ENCODE measurements around the gene CCDC170.
A peak's percentile ranks its signal among the peaks of the same experiment; 100 is the strongest.

The CCDC170 gene

DNA sequence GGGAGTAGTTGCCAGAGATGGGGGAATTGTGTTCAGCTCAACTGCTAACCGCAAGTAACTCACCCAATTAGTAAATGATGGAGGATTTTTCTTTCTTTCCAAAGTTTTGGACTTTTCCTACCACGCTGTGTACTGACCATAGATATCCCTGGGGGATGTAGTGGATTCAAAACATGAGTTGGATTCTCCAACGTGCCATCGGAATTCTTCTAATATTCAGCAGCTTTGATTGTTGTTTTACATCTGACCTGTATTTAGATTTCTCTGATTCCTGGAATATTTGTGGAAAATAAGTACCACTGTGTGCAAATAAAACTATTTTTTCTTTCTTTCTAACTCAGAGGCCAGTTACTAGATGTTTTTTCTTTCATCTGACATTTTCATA is 1.1 kb downstream of the CCDC170 start:
- TF ChIP-seq, protein P1, sequence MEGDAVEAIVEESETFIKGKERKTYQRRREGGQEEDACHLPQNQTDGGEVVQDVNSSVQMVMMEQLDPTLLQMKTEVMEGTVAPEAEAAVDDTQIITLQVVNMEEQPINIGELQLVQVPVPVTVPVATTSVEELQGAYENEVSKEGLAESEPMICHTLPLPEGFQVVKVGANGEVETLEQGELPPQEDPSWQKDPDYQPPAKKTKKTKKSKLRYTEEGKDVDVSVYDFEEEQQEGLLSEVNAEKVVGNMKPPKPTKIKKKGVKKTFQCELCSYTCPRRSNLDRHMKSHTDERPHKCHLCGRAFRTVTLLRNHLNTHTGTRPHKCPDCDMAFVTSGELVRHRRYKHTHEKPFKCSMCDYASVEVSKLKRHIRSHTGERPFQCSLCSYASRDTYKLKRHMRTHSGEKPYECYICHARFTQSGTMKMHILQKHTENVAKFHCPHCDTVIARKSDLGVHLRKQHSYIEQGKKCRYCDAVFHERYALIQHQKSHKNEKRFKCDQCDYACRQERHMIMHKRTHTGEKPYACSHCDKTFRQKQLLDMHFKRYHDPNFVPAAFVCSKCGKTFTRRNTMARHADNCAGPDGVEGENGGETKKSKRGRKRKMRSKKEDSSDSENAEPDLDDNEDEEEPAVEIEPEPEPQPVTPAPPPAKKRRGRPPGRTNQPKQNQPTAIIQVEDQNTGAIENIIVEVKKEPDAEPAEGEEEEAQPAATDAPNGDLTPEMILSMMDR (conservative IDR thresholded peaks at IDR 0.05; ENCODE audit: low read depth, low read length) = no peak
- DNase-seq (ENCODE audit: low read depth) = no peak
- H3K4me3 ChIP-seq (ENCODE audit: low read length) = peak overlapping the region; percentile 70

DNA sequence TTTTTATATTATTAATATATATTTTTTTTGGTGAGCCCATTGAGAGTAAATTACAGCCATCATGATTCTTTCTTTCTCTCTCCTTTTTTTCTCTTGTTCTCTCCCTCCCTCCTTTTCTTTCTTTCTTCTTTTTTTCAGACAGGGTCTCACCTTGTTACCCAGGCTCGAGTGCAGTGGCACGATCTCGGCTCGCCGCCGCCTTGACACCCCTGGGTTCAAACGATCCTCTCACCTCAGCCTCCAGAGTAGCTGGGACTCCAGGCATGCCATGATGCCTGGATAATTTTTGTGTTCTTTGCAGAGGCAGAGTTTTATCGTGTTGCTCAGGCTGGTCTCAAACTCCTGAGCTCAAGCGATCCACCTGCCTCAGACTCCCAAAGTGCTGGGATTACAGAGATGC is 1.6 kb downstream of the CCDC170 start:
- no peak overlapping the region for H3K4me3 ChIP-seq (ENCODE audit: low read length)
- no peak for DNase-seq (ENCODE audit: low read depth)
- TF ChIP-seq, protein P1 (conservative IDR thresholded peaks at IDR 0.05; ENCODE audit: low read depth, low read length) = no peak

DNA sequence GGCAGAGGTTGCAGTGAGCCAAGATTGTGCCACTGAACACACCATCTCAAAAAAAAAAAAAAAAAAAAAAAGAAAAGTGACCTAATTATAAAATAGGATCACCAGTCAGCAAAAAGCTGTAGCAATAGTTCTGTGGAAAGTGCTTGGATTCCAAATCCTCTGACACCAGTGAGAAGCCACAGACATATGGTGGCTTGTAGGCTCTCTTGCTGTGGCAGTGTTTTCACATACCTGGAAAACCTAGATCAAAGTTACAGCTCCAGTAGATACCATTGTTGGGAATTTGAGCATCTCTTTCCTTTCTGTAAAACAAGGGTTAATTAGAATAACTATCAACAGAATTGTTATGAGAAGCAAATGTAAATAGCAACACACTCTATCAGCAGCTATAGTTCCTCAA is 4.1 kb downstream of the CCDC170 start:
- no peak for DNase-seq (ENCODE audit: low read depth)
- H3K4me3 ChIP-seq (ENCODE audit: low read length) = no peak overlapping the region
- TF ChIP-seq, protein P1 (conservative IDR thresholded peaks at IDR 0.05; ENCODE audit: low read depth, low read length) = no peak

DNA sequence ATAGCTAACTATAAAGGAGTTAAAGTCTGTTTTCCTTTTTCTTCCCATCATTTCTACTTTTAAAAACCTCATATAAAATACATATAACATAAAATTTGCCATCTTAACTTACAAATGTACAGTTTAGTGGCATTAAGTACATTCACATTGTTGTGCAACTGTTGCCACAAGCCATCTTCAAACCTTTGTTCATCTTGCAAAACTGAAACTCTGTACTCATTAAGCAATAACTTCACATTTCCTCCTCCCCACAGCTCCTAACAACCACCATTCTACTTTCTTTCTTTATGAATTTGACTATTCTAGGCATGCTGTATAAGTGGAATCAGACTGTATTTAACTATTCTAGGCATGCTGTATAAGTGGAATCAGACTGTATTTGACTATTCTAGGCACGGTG is 4.5 kb downstream of the CCDC170 start:
- DNase-seq (ENCODE audit: low read depth) = no peak
- TF ChIP-seq, protein P1 (conservative IDR thresholded peaks at IDR 0.05; ENCODE audit: low read depth, low read length) = no peak
- no peak overlapping the region for H3K4me3 ChIP-seq (ENCODE audit: low read length)

DNA sequence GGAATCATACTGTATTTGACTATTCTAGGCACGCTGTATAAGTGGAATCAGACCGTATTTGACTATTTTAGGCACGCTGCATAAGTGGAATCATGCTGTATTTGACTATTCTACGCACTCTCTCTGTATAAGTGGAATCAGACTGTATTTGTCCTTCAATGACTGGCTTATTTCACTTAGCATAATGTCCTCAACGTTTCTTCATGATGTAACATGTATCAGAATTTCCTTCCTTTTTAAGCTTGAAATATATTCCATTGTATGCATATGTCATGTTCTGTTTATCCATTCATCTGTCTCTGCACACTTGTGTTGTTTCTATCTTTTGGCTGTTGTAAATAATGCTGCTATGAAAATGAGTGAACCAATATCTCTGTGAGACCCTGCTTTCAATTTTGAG is 5.7 kb downstream of the CCDC170 start:
- TF ChIP-seq, protein P1 (conservative IDR thresholded peaks at IDR 0.05; ENCODE audit: low read depth, low read length) = no peak
- H3K4me3 ChIP-seq (ENCODE audit: low read length) = no peak overlapping the region
- DNase-seq (ENCODE audit: low read depth) = no peak

DNA sequence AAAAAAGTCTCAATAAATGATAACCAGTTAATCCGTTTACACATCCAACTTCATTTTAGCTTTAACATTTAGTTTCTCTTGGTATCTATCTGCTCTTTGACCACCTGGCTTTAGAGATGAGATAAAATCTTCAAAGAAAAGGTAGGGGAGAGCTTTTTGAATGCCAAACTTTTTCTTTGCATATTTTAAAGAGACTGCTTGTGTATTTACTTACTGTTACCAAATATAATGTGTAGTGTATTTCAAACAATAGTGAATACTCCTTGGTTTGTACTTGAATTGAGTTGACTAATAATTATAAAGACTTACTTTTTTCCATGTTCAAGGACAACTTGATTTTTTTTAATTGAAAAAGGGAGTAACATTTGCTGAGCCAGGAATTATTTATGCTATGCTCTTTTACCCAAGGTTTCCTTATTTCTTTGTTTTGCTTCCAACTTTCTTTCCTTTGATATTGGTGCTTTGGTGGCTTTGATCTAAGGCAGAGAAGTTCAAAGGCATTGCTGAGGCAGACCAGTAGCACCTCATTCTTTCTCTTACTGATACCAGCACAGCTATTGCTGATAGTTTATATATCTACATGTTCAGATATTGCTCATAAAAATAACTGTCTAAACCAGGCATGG is 7.8 kb downstream of the CCDC170 start:
- no peak for DNase-seq (ENCODE audit: low read depth)
- H3K4me3 ChIP-seq (ENCODE audit: low read length) = no peak overlapping the region
- TF ChIP-seq, protein P1 (conservative IDR thresholded peaks at IDR 0.05; ENCODE audit: low read depth, low read length) = no peak

DNA sequence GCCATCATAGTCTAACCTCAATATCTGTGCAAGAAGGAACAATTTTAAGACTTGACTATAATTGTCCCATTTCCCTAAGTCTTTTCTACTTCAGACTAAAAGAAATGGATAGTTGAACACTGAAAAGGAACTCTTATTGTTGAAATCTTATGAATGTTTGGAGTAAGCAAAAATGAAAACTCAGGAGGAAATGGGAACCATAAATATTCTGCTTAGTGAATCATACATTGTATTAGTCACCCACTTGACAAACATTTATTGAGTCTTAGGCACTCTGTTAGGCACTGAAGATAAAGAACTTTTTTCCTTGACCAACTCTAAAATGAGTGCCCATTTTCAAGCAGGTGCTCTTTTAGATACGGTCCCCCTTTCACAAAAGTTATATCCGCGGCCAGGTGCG is 8.7 kb downstream of the CCDC170 start:
- H3K4me3 ChIP-seq (ENCODE audit: low read length) = no peak overlapping the region
- DNase-seq (ENCODE audit: low read depth) = no peak
- TF ChIP-seq, protein P1 (conservative IDR thresholded peaks at IDR 0.05; ENCODE audit: low read depth, low read length) = no peak
